OCI-LY7 (cell line): Measurements from ENCODE around the gene CDH16. TPM values are rescaled to one million over a fixed set of nuclear protein-coding genes. Genes with fewer than 3 reads are reported as not detected.

Experiments used
- BruUV-seq: library from RNA; stranded (reverse); fragments of 400-500 nt; replicated peaks from 2 replicates; lab custom pipeline; 2021; lab: Mats Ljungman, UMichigan
- CTCF ChIA-PET: fragments of 300-600 bp; sonication (Branson Sonifier 250); formaldehyde crosslinking; loops from one replicate; lab custom pipeline; 2022; ENCODE audit warnings: antibody characterized with exemption; ENCODE audit not compliant: unreplicated experiment; lab: Charles Lee
- POLR2A ChIA-PET: fragments of 300-600 bp; sonication (Branson Sonifier 250); formaldehyde crosslinking; loops from one replicate; lab custom pipeline; 2022; ENCODE audit warnings: antibody characterized with exemption; lab: Charles Lee
- DNase-seq: peaks from one replicate; pipeline ENCODE4 v3.0.0-alpha.2; 2015; ENCODE audit warnings: low spot score
- H2AFZ ChIP-seq: fragments of 200-600 bp; sonication (generic), shearing (Covaris generic); 2 replicates; pipeline ENCODE4 v1.6.1; 2014; ENCODE audit warnings: mild to moderate bottlenecking, antibody characterized with exemption, low read length, moderate library complexity
- H3K27ac ChIP-seq: fragments of 200-600 bp; sonication (generic); 2 replicates; pipeline ENCODE4 v1.5.1; 2014; ENCODE audit warnings: mixed run types, low read depth, mild to moderate bottlenecking, moderate library complexity, low read length, inconsistent platforms; ENCODE audit not compliant: poor library complexity, severe bottlenecking
- H3K36me3 ChIP-seq: fragments of 200-600 bp; sonication (generic); 2 replicates; pipeline ENCODE4 v1.6.1; 2014; ENCODE audit warnings: mild to moderate bottlenecking, antibody characterized with exemption, low read length, moderate library complexity, mixed read lengths; ENCODE audit not compliant: insufficient read depth
- H3K4me1 ChIP-seq: fragments of 200-600 bp; sonication (generic); 2 replicates; pipeline ENCODE4 v1.5.1; 2014; ENCODE audit warnings: mild to moderate bottlenecking, low read length; ENCODE audit not compliant: insufficient read depth, poor library complexity, severe bottlenecking
- H3K4me2 ChIP-seq: fragments of 200-600 bp; sonication (generic); 2 replicates; pipeline ENCODE4 v1.6.1; 2014; ENCODE audit warnings: mild to moderate bottlenecking, low read length
- H3K4me3 ChIP-seq: fragments of 200-600 bp; sonication (generic); 2 replicates; pipeline ENCODE4 v1.5.1; 2014; ENCODE audit warnings: mild to moderate bottlenecking, low read depth, low read length; ENCODE audit not compliant: poor library complexity, severe bottlenecking
- H3K79me2 ChIP-seq: fragments of 200-600 bp; sonication (generic); 2 replicates; pipeline ENCODE4 v1.6.1; 2016; ENCODE audit warnings: low read depth, mild to moderate bottlenecking, low read length, moderate library complexity, mixed read lengths; ENCODE audit not compliant: insufficient read depth
- H3K9me2 ChIP-seq: fragments of 200-600 bp; sonication (generic); 2 replicates; pipeline ENCODE4 v1.6.1; 2016; ENCODE audit warnings: mild to moderate bottlenecking, low read length, mixed read lengths; ENCODE audit not compliant: insufficient read depth
- H3K9me3 ChIP-seq: fragments of 200-600 bp; sonication (generic); 2 replicates; pipeline ENCODE4 v1.6.1; 2014; ENCODE audit warnings: mild to moderate bottlenecking, mixed run types, low read length, mixed read lengths
- H4K20me1 ChIP-seq: fragments of 200-600 bp; sonication (generic); 2 replicates; pipeline ENCODE4 v1.6.1; 2014; ENCODE audit warnings: mild to moderate bottlenecking, antibody characterized with exemption, low read length, moderate library complexity, mixed read lengths; ENCODE audit not compliant: insufficient read depth
- CTCF ChIP-seq: fragments of 200-600 bp; sonication (generic); conservative IDR thresholded peaks from 2 replicates; pipeline ENCODE4 v1.5.1; 2014; ENCODE audit warnings: mild to moderate bottlenecking, antibody characterized with exemption, low read length, moderate library complexity, mixed read lengths
- EZH2phosphoT487 ChIP-seq: fragments of 200-600 bp; sonication (generic); IDR thresholded peaks from 2 replicates; pipeline ENCODE4 v1.6.1; 2018; ENCODE audit warnings: low read depth, borderline replicate concordance, mild to moderate bottlenecking, mixed run types, antibody characterized with exemption, low read length, moderate library complexity, mixed read lengths
- intact Hi-C: fragments of 100-400 bp; cut with micrococcal nuclease; formaldehyde crosslinking; loops from one replicate; pipeline ENCODE4 v1.10.0; 2022; ENCODE audit not compliant: unreplicated experiment
- total RNA-seq, 2 experiments: library from RNA; depleted of rRNA in 1 of 2; stranded (reverse); fragments of >200 nt in 1 of 2; shearing (Covaris generic) in 1 of 2; gene quantifications; 2 replicates each; pipeline ENCODE4 v1.2.3, GENCODE V29; 2014 to 2022

Gene CDH16
- total RNA-seq, 2 experiments from 2014 or later, result not detected

- Histone ChIP-seq H3K27ac (peak overlapping the region; percentile 34), H2AFZ (peak overlapping the region; percentile 75), H3K36me3 (peaks cover 8% of the 10 kb centered on the region; the same call in 1 of the 2 replicates), H4K20me1 (no peaks in the 10 kb centered on the region), H3K4me2 (peak overlapping the region; percentile 95), H3K9me2 (no peaks in the 10 kb centered on the region), H3K9me3 (no peaks in the 10 kb centered on the region), H3K4me1 (peaks cover 12% of the 10 kb centered on the region), H3K4me3 (peak overlapping the region; percentile 88), H3K79me2 (peaks cover 7% of the 10 kb centered on the region; the same call in 1 of the 2 replicates)
- intact Hi-C loops, result loop anchor here (5.0 kb wide), 1 partner anchor 36 kb away; no protein-coding TSS in a partner anchor
- POLR2A ChIA-PET, result no interaction called here
- no peak for DNase-seq
- TSS peak; percentile 58 for BruUV-seq
- TF ChIP-seq EZH2phosphoT487, result no peak
- TF ChIP-seq CTCF, result no peak
- CTCF ChIA-PET, result no interaction called here
Observed at GRCh38 chr16:66933776-66934137, 15.1 kb upstream of the CDH16 start.

- peaks cover 7% of the 10 kb centered on the region; the same call in 1 of the 2 replicates for H3K79me2 ChIP-seq
- ChIA-PET POLR2A (no interaction called here), CTCF (interaction anchor here (0.6 kb wide), 1 partner anchor 261 kb away, joined by 3 read pairs; no protein-coding TSS in a partner anchor)
- TF ChIP-seq EZH2phosphoT487, result no peak
- TF ChIP-seq CTCF, result no peak
- H3K4me2 ChIP-seq, result no peak overlapping the region
- H4K20me1 ChIP-seq, result no peaks in the 10 kb centered on the region
- no TSS peak for BruUV-seq
- no peak overlapping the region for H3K27ac ChIP-seq
- H3K4me1 ChIP-seq, result peaks cover 12% of the 10 kb centered on the region
- no peak overlapping the region for H3K4me3 ChIP-seq
- no peaks in the 10 kb centered on the region for H3K9me2 ChIP-seq
- intact Hi-C loops, result loop anchor here (5.0 kb wide), 1 partner anchor 35 kb away; no protein-coding TSS in a partner anchor
- no peak for DNase-seq
- peaks cover 8% of the 10 kb centered on the region; the same call in 1 of the 2 replicates for H3K36me3 ChIP-seq
- no peaks in the 10 kb centered on the region for H3K9me3 ChIP-seq
- no peak overlapping the region for H2AFZ ChIP-seq
Observed at GRCh38 chr16:66932076-66932475, 13.4 kb upstream of the CDH16 start.

- no TSS peak for BruUV-seq
Observed at GRCh38 chr16:66931665-66932064, 13.0 kb upstream of the CDH16 start.

More at GRCh38 chr16:66931665-66932064, 13.0 kb upstream of the CDH16 start:
- ChIA-PET POLR2A (no interaction called here), CTCF (interaction anchor here (0.6 kb wide), 1 partner anchor 261 kb away, joined by 3 read pairs; no protein-coding TSS in a partner anchor)
- no peak overlapping the region for H3K4me3 ChIP-seq
- TF ChIP-seq EZH2phosphoT487, result no peak
- no peak for TF ChIP-seq CTCF
- H3K9me3 ChIP-seq, result no peaks in the 10 kb centered on the region
- no peaks in the 10 kb centered on the region for H3K9me2 ChIP-seq
- intact Hi-C loops, result loop anchor here (5.0 kb wide), 1 partner anchor 34 kb away; no protein-coding TSS in a partner anchor
- H3K27ac ChIP-seq, result no peak overlapping the region
- H2AFZ ChIP-seq, result no peak overlapping the region
- peaks cover 8% of the 10 kb centered on the region; the same call in 1 of the 2 replicates for H3K36me3 ChIP-seq
- H3K4me2 ChIP-seq, result no peak overlapping the region
- H3K4me1 ChIP-seq, result peaks cover 12% of the 10 kb centered on the region
- H3K79me2 ChIP-seq, result peaks cover 7% of the 10 kb centered on the region; the same call in 1 of the 2 replicates
- no peak for DNase-seq
- H4K20me1 ChIP-seq, result no peaks in the 10 kb centered on the region
